CD4-positive, alpha-beta T cell treated with Interleukin-4 for 1 hour (primary cell): ENCODE results near the gene NMT1.

Source experiments
- DNase-seq, 2 donors: peaks; one replicate each; pipeline ENCODE4 v3.0.0-alpha.2; 2020 to 2022

Gene NMT1

GRCh38 chr17:45086391-45086790 is 25.3 kb downstream of the NMT1 start:
- DNase-seq: no peak

GRCh38 chr17:45086865-45087503 is 25.9 kb downstream of the NMT1 start:
- DNase-seq: no peak

- DNase-seq: no peak
These were observed 26.4 kb downstream of the NMT1 start for GRCh38 chr17:45087504-45087975.

- no peak for DNase-seq
These were observed 26.9 kb downstream of the NMT1 start for GRCh38 chr17:45087978-45088377.

- DNase-seq: no peak
These were observed 27.6 kb downstream of the NMT1 start for GRCh38 chr17:45088741-45089140.

- no peak for DNase-seq
These were observed 29.6 kb downstream of the NMT1 start for GRCh38 chr17:45090711-45091110.

- DNase-seq: no peak
These were observed 30.8 kb downstream of the NMT1 start for GRCh38 chr17:45091778-45092425.

GRCh38 chr17:45092911-45093430 is 31.9 kb downstream of the NMT1 start:
- no peak for DNase-seq

GRCh38 chr17:45093444-45094110 is 32.5 kb downstream of the NMT1 start:
- no peak for DNase-seq

- DNase-seq: no peak
These were observed 35.0 kb downstream of the NMT1 start for GRCh38 chr17:45096141-45096540.

GRCh38 chr17:45096926-45097325 is 35.8 kb downstream of the NMT1 start:
- no peak for DNase-seq

GRCh38 chr17:45098081-45098868 is 37.2 kb downstream of the NMT1 start:
- DNase-seq: no peak

- DNase-seq: peak; percentile 73
These were observed 37.9 kb downstream of the NMT1 start for GRCh38 chr17:45098869-45099616.

GRCh38 chr17:45101546-45101882 is 40.4 kb downstream of the NMT1 start:
- DNase-seq: no peak

GRCh38 chr17:45101883-45102811 is 41.0 kb downstream of the NMT1 start:
- DNase-seq: no peak

GRCh38 chr17:45102856-45103255 is 41.7 kb downstream of the NMT1 start:
- DNase-seq: no peak

- DNase-seq: no peak
These were observed 42.2 kb downstream of the NMT1 start for GRCh38 chr17:45103269-45103795.

- no peak for DNase-seq
These were observed 42.9 kb downstream of the NMT1 start for GRCh38 chr17:45104029-45104428.

GRCh38 chr17:45104497-45104896 is 43.4 kb downstream of the NMT1 start:
- no peak for DNase-seq

GRCh38 chr17:45104907-45105624 is 43.9 kb downstream of the NMT1 start:
- DNase-seq: no peak
